Measurements from ENCODE around the gene SHROOM1.

SHROOM1 gene

GRCh38 chr5:132853323-132853722 is 22.9 kb upstream of the SHROOM1 start:
- FAIRE-seq: no peak

DNA sequence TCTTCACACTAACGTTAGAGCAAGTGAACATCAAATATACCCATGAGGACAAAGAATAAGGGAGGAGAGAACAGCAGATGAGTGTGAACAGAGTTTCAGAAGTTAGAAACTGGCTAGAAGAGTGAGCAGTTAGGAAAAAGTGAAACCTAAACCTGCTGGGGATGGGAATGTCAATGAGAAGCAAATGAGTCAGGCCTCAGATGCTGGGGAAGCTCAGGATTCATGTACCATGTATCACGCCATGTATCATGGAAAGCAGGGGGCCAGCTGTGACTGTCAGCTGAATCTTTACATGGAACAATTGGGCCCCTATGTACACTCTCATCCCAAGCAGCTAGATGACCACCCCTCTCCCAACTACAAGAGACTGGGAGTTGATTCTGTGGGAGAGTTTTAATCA is 19.6 kb upstream of the SHROOM1 start:
- FAIRE-seq: no peak

- FAIRE-seq: no peak
Observed at GRCh38 chr5:132849347-132849746, 18.9 kb upstream of the SHROOM1 start.

GRCh38 chr5:132848270-132848669 is 17.8 kb upstream of the SHROOM1 start:
- FAIRE-seq: no peak

DNA sequence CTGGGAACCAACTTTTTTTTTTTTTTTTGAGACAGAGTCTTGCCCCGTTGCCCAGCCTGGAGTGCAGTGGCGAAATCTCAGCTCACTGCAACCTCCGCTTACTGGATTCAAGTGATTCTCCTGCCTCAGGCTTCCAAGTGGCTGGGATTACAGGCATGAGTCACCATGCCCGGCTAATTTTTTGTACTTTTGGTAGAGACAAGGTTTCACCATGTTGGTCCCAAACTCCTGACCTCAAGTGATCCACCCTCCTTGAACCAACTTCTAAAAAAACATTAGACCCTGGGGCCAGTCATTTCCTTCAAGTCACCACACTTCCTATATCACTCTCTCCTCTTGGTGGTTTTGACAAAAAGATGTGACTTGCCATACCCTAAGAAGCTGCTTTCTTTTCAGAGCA is 10.9 kb upstream of the SHROOM1 start:
- no peak for FAIRE-seq

- FAIRE-seq: no peak
Observed at GRCh38 chr5:132840896-132841295, 10.4 kb upstream of the SHROOM1 start.

DNA sequence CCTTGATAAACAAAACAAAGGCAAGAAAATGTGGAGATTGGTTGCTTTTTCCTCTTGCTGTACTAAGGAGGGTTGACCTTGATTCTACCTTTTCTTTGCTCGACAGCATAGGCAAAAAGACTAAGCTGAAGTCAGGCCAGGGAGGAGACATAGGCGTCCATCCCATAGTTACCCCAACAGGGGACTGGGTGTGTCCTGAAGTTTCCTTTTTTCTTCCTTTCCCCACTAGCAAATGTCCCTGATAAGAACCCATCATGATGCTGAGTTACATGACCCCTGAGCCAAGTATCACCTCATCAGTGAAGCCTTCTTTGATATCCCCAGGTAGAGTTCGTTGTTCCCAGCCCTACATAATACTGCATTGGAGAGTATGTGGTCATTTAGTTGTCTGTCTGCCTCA is 9.9 kb upstream of the SHROOM1 start:
- FAIRE-seq: no peak

DNA sequence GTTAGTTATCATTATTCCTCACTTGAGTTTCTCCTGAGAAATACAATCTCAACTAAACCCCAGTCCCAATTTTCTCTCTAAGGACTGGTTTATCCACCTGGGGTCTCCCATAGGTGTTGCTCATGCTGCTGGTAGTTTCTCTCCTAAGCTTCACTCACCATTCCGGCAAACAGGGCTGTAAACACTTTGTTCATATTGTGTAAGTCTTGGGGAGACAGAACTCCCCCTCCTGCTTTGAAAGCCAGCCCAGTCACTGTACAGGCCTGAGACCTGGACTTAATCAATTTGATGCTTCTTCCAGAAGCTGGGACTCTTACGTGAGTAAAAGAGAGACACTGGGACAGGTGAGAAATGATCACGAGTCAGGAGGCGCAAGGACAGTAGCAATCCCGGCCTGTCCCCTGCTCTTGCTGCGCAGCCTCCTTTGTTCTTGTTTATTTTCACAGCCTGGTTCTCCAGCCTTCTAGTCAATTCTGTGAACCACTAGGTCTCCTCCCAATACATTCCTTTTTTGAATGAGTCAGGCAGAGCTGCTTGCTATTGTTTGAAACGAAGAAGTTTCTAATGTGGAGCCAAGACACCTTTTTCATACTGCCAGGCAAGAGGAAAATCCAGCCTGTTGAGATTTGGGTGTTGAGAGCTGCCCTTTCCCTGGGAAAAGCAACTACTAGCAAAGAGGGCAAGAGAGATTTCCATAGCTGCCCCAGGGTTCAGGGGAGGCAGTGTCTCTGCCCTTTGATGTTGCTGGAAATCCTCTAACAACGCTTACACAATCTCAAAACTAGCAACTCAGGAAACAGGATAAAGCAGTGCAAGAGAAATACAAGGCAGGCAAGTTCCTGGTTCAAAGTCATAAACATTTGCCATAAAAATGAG is 9.2 kb upstream of the SHROOM1 start:
- FAIRE-seq: no peak

DNA sequence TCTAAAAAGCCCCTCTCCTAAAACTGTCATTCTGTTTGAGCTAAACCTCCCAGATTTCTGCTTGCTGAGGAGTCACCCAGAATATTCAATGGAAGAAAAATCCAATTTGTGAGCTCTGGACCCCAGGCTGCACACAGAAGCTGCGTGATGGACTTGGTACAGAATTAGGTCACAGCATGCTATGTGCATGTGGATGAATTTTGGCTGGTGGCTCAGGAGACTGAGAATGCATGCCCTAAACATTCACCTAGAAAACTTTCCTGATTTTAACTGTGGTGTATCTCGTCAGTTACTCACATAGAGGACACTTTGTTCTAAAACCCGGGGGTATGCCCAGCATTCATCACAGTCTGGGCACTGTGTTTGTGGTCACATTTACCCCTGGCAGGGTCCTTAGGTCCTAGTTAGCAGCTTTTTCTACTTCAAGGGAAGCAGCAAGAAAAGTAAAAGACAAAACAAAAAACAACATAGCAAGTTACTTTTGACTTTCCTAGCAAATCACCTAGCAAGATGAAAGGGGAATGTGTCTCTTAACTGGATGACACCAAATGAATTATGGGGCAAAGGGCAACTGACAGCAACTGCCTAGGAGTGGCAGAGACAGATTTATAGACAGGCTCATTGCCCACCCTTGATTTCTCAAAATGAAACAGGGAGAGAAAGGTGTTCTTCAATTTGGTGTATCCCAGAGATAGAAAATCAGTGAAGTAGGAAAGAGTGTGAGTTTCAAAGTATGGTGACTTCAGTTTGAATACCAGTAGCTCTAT is 8.3 kb upstream of the SHROOM1 start:
- no peak for FAIRE-seq

GRCh38 chr5:132837868-132838267 is 7.4 kb upstream of the SHROOM1 start:
- no peak for FAIRE-seq

DNA sequence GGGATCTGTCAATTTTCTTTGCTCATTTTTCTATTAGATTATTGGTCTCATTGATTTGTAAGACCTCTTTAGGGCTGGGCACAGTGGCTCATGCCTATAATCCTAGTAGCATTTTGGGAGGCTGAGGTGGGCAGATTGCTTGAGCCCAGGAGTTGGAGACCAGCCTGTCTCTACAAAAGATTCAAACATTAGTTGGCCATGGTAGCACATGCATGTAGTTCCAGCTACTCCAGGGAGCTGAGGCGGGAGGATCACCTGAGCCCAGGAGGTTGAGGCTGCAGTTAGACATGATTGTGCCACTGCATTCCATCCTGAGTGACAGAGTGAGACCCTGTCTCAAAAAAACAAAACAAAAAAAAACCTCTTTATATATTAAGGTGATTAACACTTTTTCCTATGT is 6.4 kb upstream of the SHROOM1 start:
- FAIRE-seq: no peak

- FAIRE-seq: no peak
Observed at GRCh38 chr5:132834057-132834456, 3.6 kb upstream of the SHROOM1 start.

- no peak for FAIRE-seq
Observed at GRCh38 chr5:132832612-132833011, 2.2 kb upstream of the SHROOM1 start.

- FAIRE-seq: no peak
Observed at GRCh38 chr5:132831095-132831860, 831 bp upstream of the SHROOM1 start.

GRCh38 chr5:132829742-132830435 is 558 bp downstream of the SHROOM1 start:
- FAIRE-seq: no peak

GRCh38 chr5:132828846-132829494 is 1.5 kb downstream of the SHROOM1 start:
- FAIRE-seq: no peak

DNA sequence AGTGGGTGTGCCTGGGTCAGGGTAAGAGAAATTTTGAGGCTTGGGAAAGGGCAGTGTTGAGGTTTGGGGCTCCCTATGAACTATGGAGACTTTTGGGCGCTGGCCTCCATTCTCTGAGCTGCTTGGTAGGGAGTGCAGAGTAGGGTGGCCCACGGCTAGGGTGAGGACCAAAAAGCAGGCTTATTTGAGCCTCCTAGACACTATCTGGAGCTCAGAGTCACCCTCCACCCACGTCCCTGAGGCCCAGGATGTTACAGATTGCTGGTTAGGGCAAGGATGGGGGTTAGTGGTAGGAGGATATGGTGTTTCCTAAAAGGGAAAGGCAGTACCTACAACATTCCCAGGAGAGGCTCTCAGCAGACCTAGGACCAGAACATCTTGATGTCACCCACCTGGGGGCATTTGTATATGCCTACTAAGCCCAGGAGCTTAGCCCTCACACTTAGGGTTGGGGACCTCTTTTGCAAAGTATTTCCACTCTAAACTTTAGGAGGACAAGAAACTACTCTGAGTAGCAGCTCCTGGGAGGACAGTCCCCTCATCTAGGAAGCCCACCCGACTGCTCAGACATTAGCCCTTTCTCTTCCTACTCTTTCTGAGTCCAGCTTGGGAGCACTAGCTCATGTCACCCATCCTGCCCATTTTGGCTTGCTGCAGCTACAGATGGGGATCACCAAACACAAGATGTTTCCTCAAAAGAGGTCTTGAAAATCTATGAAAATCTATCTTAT is 2.3 kb downstream of the SHROOM1 start:
- no peak for FAIRE-seq

DNA sequence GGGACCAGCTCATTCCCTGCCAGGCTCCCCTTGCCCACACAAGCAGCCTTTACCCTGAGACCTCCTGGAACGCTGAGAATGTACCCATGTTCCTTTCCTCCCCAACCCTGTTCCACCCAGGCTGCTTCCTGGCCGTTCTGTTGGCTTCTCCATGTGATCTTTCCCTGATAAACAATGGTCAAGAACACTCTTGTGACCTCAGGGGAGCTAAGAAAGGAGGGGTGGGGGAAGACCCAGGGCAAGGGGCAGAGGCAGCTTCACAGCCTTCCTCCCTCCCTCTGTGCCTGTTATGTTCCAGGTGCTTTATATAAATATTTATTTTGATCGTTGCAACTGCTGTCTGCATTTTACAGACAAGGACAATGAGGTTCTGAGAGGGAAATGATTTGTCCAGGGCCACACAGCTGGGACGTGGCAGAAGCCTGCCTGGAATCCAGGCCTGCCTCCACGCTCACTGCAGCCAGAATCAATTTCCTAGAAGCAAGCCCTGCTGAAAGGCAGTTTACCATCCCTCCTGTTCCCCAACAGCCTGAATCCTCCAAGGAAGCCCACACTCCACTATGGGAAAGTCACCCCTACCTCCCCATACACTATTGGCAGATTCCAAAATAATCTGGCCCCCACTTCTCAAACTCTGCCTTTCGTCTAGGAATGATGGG is 3.9 kb downstream of the SHROOM1 start:
- no peak for FAIRE-seq

DNA sequence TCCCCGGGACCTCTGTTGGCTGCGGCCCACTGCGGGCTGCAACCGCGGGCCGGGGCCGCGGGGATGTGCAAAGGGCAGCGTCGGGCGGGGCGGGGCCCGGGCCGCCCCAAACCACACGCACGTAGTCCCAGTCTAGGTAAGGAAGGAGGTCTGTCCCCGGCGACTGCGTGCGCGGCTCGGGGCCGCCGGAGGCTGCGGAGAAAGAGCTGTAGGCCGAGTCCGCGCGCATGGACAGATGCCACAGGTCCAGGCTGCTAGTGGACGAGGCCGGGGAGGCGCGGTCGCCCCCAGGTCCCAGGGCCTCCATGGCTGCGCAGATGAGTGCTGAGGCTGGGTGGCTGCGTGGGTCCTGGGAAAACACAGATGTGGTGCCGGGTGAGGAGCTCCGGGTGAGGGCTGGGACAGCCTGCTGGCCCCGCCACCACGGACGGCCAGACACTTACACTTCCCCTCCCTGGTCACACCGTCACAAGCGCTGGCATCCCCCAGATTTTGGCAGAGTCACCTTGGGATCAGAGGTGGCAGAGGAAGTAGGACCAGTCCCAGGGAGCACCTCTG is 4.5 kb downstream of the SHROOM1 start:
- no peak for FAIRE-seq

DNA sequence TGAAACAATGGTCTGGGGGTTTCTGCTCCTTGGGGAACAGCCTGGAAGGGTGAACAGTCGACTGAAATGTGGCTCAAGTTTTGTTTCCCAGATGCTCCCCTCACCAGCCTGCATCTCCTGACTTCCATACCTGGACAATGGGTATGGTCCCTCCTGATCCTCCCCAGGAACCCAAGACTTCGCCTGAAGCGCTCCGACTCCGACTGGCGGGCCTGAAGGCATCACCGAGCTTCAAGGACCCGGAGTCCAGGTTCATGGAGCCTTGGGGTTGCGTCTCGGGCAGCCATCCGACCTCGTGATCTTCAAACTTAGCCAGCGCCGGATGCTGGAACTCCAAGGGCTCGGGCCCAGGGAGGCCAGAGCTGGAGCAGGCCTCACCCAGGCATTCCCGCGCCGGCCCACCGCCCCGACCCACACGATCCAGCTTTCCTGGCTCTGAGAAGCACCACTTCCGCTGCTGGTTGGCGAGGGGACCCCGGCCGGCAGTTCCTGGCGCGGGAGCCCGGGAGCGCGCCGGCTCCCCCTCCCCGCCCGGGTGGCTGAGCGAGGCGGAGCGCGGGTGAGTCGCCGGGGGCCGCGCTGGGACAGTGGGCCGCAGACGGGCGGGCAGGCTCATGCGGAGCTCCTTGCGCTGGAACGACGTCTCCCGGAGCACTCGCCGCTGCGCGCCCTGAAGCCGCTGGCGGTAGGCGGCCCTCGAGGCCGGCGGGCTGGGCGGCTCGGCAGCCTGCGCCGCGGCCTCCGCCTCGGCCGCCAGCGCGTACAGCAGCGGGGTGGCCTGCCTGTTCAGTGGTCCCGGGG is 5.2 kb downstream of the SHROOM1 start:
- FAIRE-seq: no peak

All from endometrium (tissue), 2 donors.